HepG2 (cell line): Measurements from ENCODE around the gene PC. TPM values are rescaled to one million over a fixed set of nuclear protein-coding genes. Genes with fewer than 3 reads are reported as not detected.

ENCODE experiments used
- AKAP8 ChIP-seq: sonication (generic); formaldehyde crosslinking; IDR thresholded peaks from 2 replicates; pipeline ENCODE4 v1.5.1; 2020; ENCODE audit warnings: mild to moderate bottlenecking, missing genetic modification reagents
- ARHGAP35 ChIP-seq: sonication (generic); formaldehyde crosslinking; IDR thresholded peaks from 2 replicates; pipeline ENCODE4 v1.9.0; 2022; ENCODE audit warnings: mild to moderate bottlenecking, inconsistent platforms, moderate library complexity, missing genetic modification reagents, borderline replicate concordance
- ASH2L ChIP-seq: fragments of 300-600, 200-600 bp; sonication (generic); IDR thresholded peaks from 2 replicates; pipeline ENCODE4 v1.7.0; 2017; ENCODE audit warnings: low read depth, mild to moderate bottlenecking, moderate library complexity, mixed read lengths, low read length; ENCODE audit not compliant: insufficient read length
- GABPB1 ChIP-seq: IDR thresholded peaks from 2 replicates; pipeline ENCODE4 v1.6.1; 2016; ENCODE audit warnings: mild to moderate bottlenecking, missing genetic modification reagents, moderate library complexity, missing compliant biosample characterization
- HNRNPK ChIP-seq: fragments of 200-400 bp; formaldehyde crosslinking; IDR thresholded peaks from 2 replicates; pipeline ENCODE4 v1.6.1; 2018; ENCODE audit warnings: low read length, low read depth, moderate library complexity, mild to moderate bottlenecking; ENCODE audit not compliant: poor library complexity, severe bottlenecking
- IKZF5 ChIP-seq: IDR thresholded peaks from 2 replicates; pipeline ENCODE4 v1.6.1; 2018; ENCODE audit warnings: missing genetic modification reagents, mild to moderate bottlenecking, missing compliant biosample characterization
- KMT2B ChIP-seq: IDR thresholded peaks from 2 replicates; pipeline ENCODE4 v1.6.1; 2016; ENCODE audit warnings: missing genetic modification reagents, missing compliant biosample characterization
- RXRA ChIP-seq: sonication (generic); formaldehyde crosslinking; IDR thresholded peaks from 2 replicates; pipeline ENCODE4 v1.5.1; 2020; ENCODE audit warnings: missing genetic modification reagents
- RXRB ChIP-seq: IDR thresholded peaks from 2 replicates; pipeline ENCODE4 v1.6.1; 2016; ENCODE audit warnings: borderline replicate concordance, missing genetic modification reagents, missing compliant biosample characterization
- SAP130 ChIP-seq: IDR thresholded peaks from 2 replicates; pipeline ENCODE4 v1.6.1; 2016; ENCODE audit warnings: low read depth
- TFAP4 ChIP-seq: sonication (generic); IDR thresholded peaks from 2 replicates; pipeline ENCODE4 v1.6.1; 2016; ENCODE audit warnings: low read depth, borderline replicate concordance
- ZFP82 ChIP-seq: sonication (generic); formaldehyde crosslinking; IDR thresholded peaks from 2 replicates; pipeline ENCODE4 v1.5.1; 2020; ENCODE audit warnings: mild to moderate bottlenecking, missing genetic modification reagents, borderline replicate concordance
- ZFYVE20 ChIP-seq: sonication (generic); formaldehyde crosslinking; IDR thresholded peaks from 2 replicates; pipeline ENCODE4 v1.8.0; 2023; ENCODE audit warnings: low read depth, mild to moderate bottlenecking, moderate library complexity, missing genetic modification reagents, borderline replicate concordance
- ZNF12 ChIP-seq: sonication (generic); formaldehyde crosslinking; IDR thresholded peaks from 2 replicates; pipeline ENCODE4 v1.5.0; 2020; ENCODE audit warnings: missing genetic modification reagents
- ZNF503 ChIP-seq: sonication (generic); formaldehyde crosslinking; IDR thresholded peaks from 2 replicates; pipeline ENCODE4 v1.4.0; 2020; ENCODE audit warnings: missing genetic modification reagents
- ZNF563 ChIP-seq: sonication (generic); formaldehyde crosslinking; IDR thresholded peaks from 2 replicates; pipeline ENCODE4 v1.8.0; 2022; ENCODE audit warnings: mild to moderate bottlenecking, moderate library complexity, missing genetic modification reagents
- ZNF616 ChIP-seq: sonication (generic); formaldehyde crosslinking; IDR thresholded peaks from 2 replicates; pipeline ENCODE4 v1.5.0; 2020; ENCODE audit warnings: low read depth, mild to moderate bottlenecking, missing genetic modification reagents
- ZNF788 ChIP-seq: sonication (generic); formaldehyde crosslinking; IDR thresholded peaks from 2 replicates; pipeline ENCODE4 v1.5.0; 2020; ENCODE audit warnings: mild to moderate bottlenecking, missing genetic modification reagents, borderline replicate concordance
- ZSCAN31 ChIP-seq: sonication (generic); formaldehyde crosslinking; IDR thresholded peaks from 2 replicates; pipeline ENCODE4 v1.5.0; 2020; ENCODE audit warnings: low read depth, mild to moderate bottlenecking, missing genetic modification reagents
- polyA plus RNA-seq, 8 experiments: library from polyadenylated mRNA; depleted of rRNA in 3 of 8; stranded (reverse) in 7 of 8; unstranded in 1 of 8; fragments of >200 nt; fragmentation: Illumina TruSeq in 4 of 8; extraction: Trizol in 4 of 8; gene quantifications; 2 replicates each; pipeline versions ENCODE4 v1.2.1 to v1.2.3, GENCODE V29; 2011 to 2016; ENCODE audit warnings: low read depth in 4 of 8, missing spikeins in 1 of 8, mixed read lengths in 1 of 8; ENCODE audit not compliant: insufficient read depth in 1 of 8
- total RNA-seq, 5 experiments: library from RNA; depleted of rRNA; stranded (reverse); fragments of >200 nt; fragmentation: Illumina TruSeq; extraction: Trizol; gene quantifications; 2 replicates each; pipeline ENCODE4 v1.2.3, GENCODE V29; 2016; ENCODE audit warnings: low read depth in 1 of 5
- TF ChIP-seq, protein P1 (sequence below): sonication (generic); formaldehyde crosslinking; IDR thresholded peaks from 2 replicates; pipeline ENCODE4 v1.5.0; 2020; ENCODE audit warnings: mild to moderate bottlenecking, missing genetic modification reagents
- TF ChIP-seq, protein P2 (sequence below): sonication (generic); formaldehyde crosslinking; IDR thresholded peaks from 2 replicates; pipeline ENCODE4 v1.9.0; 2021; ENCODE audit warnings: missing genetic modification reagents, mild to moderate bottlenecking, borderline replicate concordance

The PC gene
- total and polyA plus RNA-seq, 2 of the 13 experiments (the other 11 are each of a cell fraction or from before 2014, with no cell fraction given): 29.0 to 39.0 TPM

- TF ChIP-seq RXRA (CRISPR knock-in tag) (peak; percentile 24; the same call in 1 of the 2 replicates), KMT2B (CRISPR knock-in tag) (no peak), IKZF5 (no peak), AKAP8 (no peak), ASH2L (no peak), ZNF503 (no peak), ZNF788 (CRISPR knock-in tag) (0 out of 2 replicates have a peak, but pooled peaks have one; percentile 38), GABPB1 (CRISPR knock-in tag) (no peak), RXRB (CRISPR knock-in tag) (peak; percentile 59; the same call in 1 of the 2 replicates), HNRNPK (no peak), ZNF12 (CRISPR knock-in tag) (no peak), ZFP82 (CRISPR knock-in tag) (no peak), SAP130 (CRISPR knock-in tag) (peak; percentile 43), ZNF563 (no peak), ZSCAN31 (CRISPR knock-in tag) (no peak), ZNF616 (CRISPR knock-in tag) (no peak), ARHGAP35 (CRISPR knock-in tag) (no peak), TFAP4 (peak; percentile 85), ZFYVE20 (CRISPR knock-in tag) (no peak)
- TF ChIP-seq, protein P1, sequence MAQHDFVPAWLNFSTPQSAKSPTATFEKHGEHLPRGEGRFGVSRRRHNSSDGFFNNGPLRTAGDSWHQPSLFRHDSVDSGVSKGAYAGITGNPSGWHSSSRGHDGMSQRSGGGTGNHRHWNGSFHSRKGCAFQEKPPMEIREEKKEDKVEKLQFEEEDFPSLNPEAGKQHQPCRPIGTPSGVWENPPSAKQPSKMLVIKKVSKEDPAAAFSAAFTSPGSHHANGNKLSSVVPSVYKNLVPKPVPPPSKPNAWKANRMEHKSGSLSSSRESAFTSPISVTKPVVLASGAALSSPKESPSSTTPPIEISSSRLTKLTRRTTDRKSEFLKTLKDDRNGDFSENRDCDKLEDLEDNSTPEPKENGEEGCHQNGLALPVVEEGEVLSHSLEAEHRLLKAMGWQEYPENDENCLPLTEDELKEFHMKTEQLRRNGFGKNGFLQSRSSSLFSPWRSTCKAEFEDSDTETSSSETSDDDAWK (CRISPR knock-in tag): no peak
- TF ChIP-seq, protein P2, sequence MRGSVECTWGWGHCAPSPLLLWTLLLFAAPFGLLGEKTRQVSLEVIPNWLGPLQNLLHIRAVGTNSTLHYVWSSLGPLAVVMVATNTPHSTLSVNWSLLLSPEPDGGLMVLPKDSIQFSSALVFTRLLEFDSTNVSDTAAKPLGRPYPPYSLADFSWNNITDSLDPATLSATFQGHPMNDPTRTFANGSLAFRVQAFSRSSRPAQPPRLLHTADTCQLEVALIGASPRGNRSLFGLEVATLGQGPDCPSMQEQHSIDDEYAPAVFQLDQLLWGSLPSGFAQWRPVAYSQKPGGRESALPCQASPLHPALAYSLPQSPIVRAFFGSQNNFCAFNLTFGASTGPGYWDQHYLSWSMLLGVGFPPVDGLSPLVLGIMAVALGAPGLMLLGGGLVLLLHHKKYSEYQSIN (CRISPR knock-in tag): no peak
These were observed 38.6 kb upstream of the PC start (continued) for GRCh38 chr11:66996609-66997273.
